Ramos (cell line): ENCODE data around the gene BICD2.

Experiments used
- in situ Hi-C: fragments of 300-500 bp; cut with MboI; formaldehyde crosslinking; loops from one replicate; pipeline ENCODE4 v1.14.3; 2022; ENCODE audit warnings: low sequenced_read_pairs; ENCODE audit not compliant: unreplicated experiment

The BICD2 gene

GRCh38 chr9:92749934-92750315 is 14.7 kb downstream of the BICD2 start:
- in situ Hi-C loops, result loop anchor here (25.0 kb wide), 1 partner anchor 1938 kb away; the partner anchor contains the start of gene SYK

- in situ Hi-C loops, result loop anchor here (25.0 kb wide), 1 partner anchor 1937 kb away; the partner anchor contains the start of gene SYK
Observed at GRCh38 chr9:92749071-92749933, 15.3 kb downstream of the BICD2 start.

GRCh38 chr9:92748233-92748497 is 16.5 kb downstream of the BICD2 start:
- in situ Hi-C loops, result loop anchor here (25.0 kb wide), 1 partner anchor 1936 kb away; the partner anchor contains the start of gene SYK

- in situ Hi-C loops, result loop anchor here (25.0 kb wide), 1 partner anchor 1935 kb away; the partner anchor contains the start of gene SYK
Observed at GRCh38 chr9:92747459-92748232, 17.0 kb downstream of the BICD2 start.

GRCh38 chr9:92746567-92747458 is 17.8 kb downstream of the BICD2 start:
- in situ Hi-C loops, result loop anchor here (25.0 kb wide), 1 partner anchor 1935 kb away; the partner anchor contains the start of gene SYK

- in situ Hi-C loops, result loop anchor here (25.0 kb wide), 1 partner anchor 1934 kb away; the partner anchor contains the start of gene SYK
Observed at GRCh38 chr9:92745881-92746280, 18.8 kb downstream of the BICD2 start.

- in situ Hi-C loops, result loop anchor here (25.0 kb wide), 1 partner anchor 1933 kb away; the partner anchor contains the start of gene SYK
Observed at GRCh38 chr9:92745331-92745730, 19.3 kb downstream of the BICD2 start.

- in situ Hi-C loops, result loop anchor here (25.0 kb wide), 1 partner anchor 1929 kb away; the partner anchor contains the start of gene SYK
Observed at GRCh38 chr9:92740969-92741368, 23.7 kb downstream of the BICD2 start.

GRCh38 chr9:92740446-92740961 is 24.1 kb downstream of the BICD2 start:
- in situ Hi-C loops, result loop anchor here (25.0 kb wide), 1 partner anchor 1928 kb away; the partner anchor contains the start of gene SYK

- in situ Hi-C loops, result loop anchor here (25.0 kb wide), 1 partner anchor 1928 kb away; the partner anchor contains the start of gene SYK
Observed at GRCh38 chr9:92740009-92740408, 24.6 kb downstream of the BICD2 start.

GRCh38 chr9:92739346-92739970 is 25.2 kb downstream of the BICD2 start:
- in situ Hi-C loops, result loop anchor here (10.0 to 25.0 kb wide), 2 partner anchors 535 to 1927 kb away; partner anchors contain the start of gene SYK

GRCh38 chr9:92738661-92739081 is 26.0 kb downstream of the BICD2 start:
- in situ Hi-C loops, result loop anchor here (10.0 to 25.0 kb wide), 2 partner anchors 536 to 1926 kb away; partner anchors contain the start of gene SYK

GRCh38 chr9:92737611-92738299 is 26.9 kb downstream of the BICD2 start:
- in situ Hi-C loops, result loop anchor here (10.0 to 25.0 kb wide), 2 partner anchors 537 to 1925 kb away; partner anchors contain the start of gene SYK

- in situ Hi-C loops, result loop anchor here (10.0 to 25.0 kb wide), 2 partner anchors 538 to 1925 kb away; partner anchors contain the start of gene SYK
Observed at GRCh38 chr9:92737216-92737606, 27.4 kb downstream of the BICD2 start.

GRCh38 chr9:92736563-92737215 is 27.9 kb downstream of the BICD2 start:
- in situ Hi-C loops, result loop anchor here (10.0 to 25.0 kb wide), 2 partner anchors 538 to 1924 kb away; partner anchors contain the start of gene SYK

GRCh38 chr9:92735636-92736562 is 28.7 kb downstream of the BICD2 start:
- in situ Hi-C loops, result loop anchor here (10.0 to 25.0 kb wide), 2 partner anchors 539 to 1924 kb away; partner anchors contain the start of gene SYK
